Endothelial cell of umbilical vein (primary cell): Measurements from ENCODE around the gene TPRKB. TPM values are rescaled to one million over a fixed set of nuclear protein-coding genes. Genes with fewer than 3 reads are reported as not detected.

Experiments used
- BruUV-seq: library from RNA; stranded (reverse); fragments of 400-500 nt; replicated peaks from 2 replicates; lab custom pipeline; 2021; lab: Mats Ljungman, UMichigan
- CTCF ChIA-PET: fragments of 300-600, 350-600 bp; sonication (Branson Sonifier 250); formaldehyde crosslinking; loops from one replicate; lab custom pipeline; 2021; ENCODE audit warnings: antibody characterized with exemption, inconsistent platforms; lab: Charles Lee
- POLR2A ChIA-PET: fragments of 300-600, 350-600 bp; sonication (Branson Sonifier 250); formaldehyde crosslinking; loops from one replicate; lab custom pipeline; 2021; ENCODE audit warnings: antibody characterized with exemption, inconsistent platforms; lab: Charles Lee
- DNase-seq: peaks from one replicate; pipeline ENCODE4 v3.0.0-alpha.2; 2011; ENCODE audit warnings: low read depth, low spot score
- FAIRE-seq: peaks from 2 replicates; lab custom pipeline; 2011; peaks lifted over from hg19 to GRCh38; lab: Jason Lieb, UNC
- H2AFZ ChIP-seq: 2 replicates; pipeline ENCODE4 v1.6.0; 2012; ENCODE audit warnings: low read depth, low read length, control low read depth, inconsistent platforms
- H3K27ac ChIP-seq: 2 replicates; pipeline ENCODE4 v1.5.1; 2011; ENCODE audit warnings: low read depth, mild to moderate bottlenecking, control low read depth, low read length, moderate library complexity; ENCODE audit not compliant: insufficient read depth
- H3K27me3 ChIP-seq, 2 experiments: 2 replicates each; pipeline versions ENCODE4 v1.6.0 to v1.6.1; 2011; ENCODE audit warnings: low read length in 2 of 2, mixed read lengths in 1 of 2; ENCODE audit not compliant: control insufficient read depth in 2 of 2, insufficient read depth in 2 of 2
- H3K36me3 ChIP-seq, 2 experiments: 2 replicates in 1 of 2; 3 replicates in 1 of 2; pipeline ENCODE4 v1.5.1; 2011; ENCODE audit warnings: low read length in 2 of 2, mild to moderate bottlenecking in 1 of 2, moderate library complexity in 1 of 2; ENCODE audit not compliant: control insufficient read depth in 2 of 2, insufficient read depth in 2 of 2; ENCODE audit errors: extremely low read depth in 1 of 2
- H3K4me1 ChIP-seq: 3 replicates; pipeline ENCODE4 v1.5.1; 2011; ENCODE audit warnings: mild to moderate bottlenecking, low read length; ENCODE audit not compliant: control insufficient read depth, insufficient read depth; ENCODE audit errors: extremely low read depth
- H3K4me2 ChIP-seq: 2 replicates; pipeline ENCODE4 v1.6.1; 2011; ENCODE audit warnings: low read length, control low read depth, mixed read lengths; ENCODE audit not compliant: insufficient read depth
- H3K4me3 ChIP-seq, 3 experiments: fragments of 200-600 bp in 1 of 3; sonication (generic), shearing (Covaris generic) in 1 of 3; replicated peaks in 1 of 3; 2 replicates each; pipeline ENCODE4 v1.5.1; 2011 to 2016; ENCODE audit warnings: control low read depth in 3 of 3, low read length in 3 of 3, mild to moderate bottlenecking in 2 of 3, inconsistent platforms in 1 of 3, low read depth in 1 of 3, moderate library complexity in 1 of 3; ENCODE audit not compliant: insufficient read depth in 1 of 3
- H3K79me2 ChIP-seq: 2 replicates; pipeline ENCODE4 v1.6.0; 2012; ENCODE audit warnings: low read length, inconsistent platforms; ENCODE audit not compliant: control insufficient read depth, insufficient read depth
- H3K9ac ChIP-seq: replicated peaks from 2 replicates; pipeline ENCODE3; 2011; ENCODE audit warnings: low read length, control low read depth; ENCODE audit not compliant: insufficient read depth; ENCODE audit errors: extremely low read depth
- H3K9me1 ChIP-seq: replicated peaks from 3 replicates; pipeline ENCODE4 v1.6.0; 2011; ENCODE audit warnings: mild to moderate bottlenecking, low read length; ENCODE audit not compliant: control insufficient read depth, insufficient read depth; ENCODE audit errors: extremely low read depth
- H3K9me3 ChIP-seq: replicated peaks from 2 replicates; pipeline ENCODE4 v1.5.1; 2012; ENCODE audit warnings: low read length, inconsistent platforms; ENCODE audit not compliant: control insufficient read depth, insufficient read depth
- H4K20me1 ChIP-seq: replicated peaks from 2 replicates; pipeline ENCODE3; 2011; ENCODE audit warnings: mild to moderate bottlenecking, low read length; ENCODE audit not compliant: control insufficient read depth, insufficient read depth; ENCODE audit errors: extremely low read depth
- EZH2 ChIP-seq: IDR thresholded peaks from 2 replicates; pipeline ENCODE4 v1.6.1; 2012; ENCODE audit warnings: borderline replicate concordance, low read depth, mild to moderate bottlenecking, moderate library complexity, low read length, inconsistent platforms; ENCODE audit not compliant: severe bottlenecking
- FOS ChIP-seq: IDR thresholded peaks from 2 replicates; pipeline ENCODE4 v1.6.1; 2011; ENCODE audit warnings: mild to moderate bottlenecking, low read length, moderate library complexity, borderline replicate concordance; ENCODE audit not compliant: insufficient read depth
- GATA2 ChIP-seq: IDR thresholded peaks from 2 replicates; pipeline ENCODE4 v1.7.0; 2011; ENCODE audit warnings: low read depth, mild to moderate bottlenecking, moderate library complexity, mixed read lengths, low read length; ENCODE audit not compliant: insufficient read length, insufficient read depth
- JUN ChIP-seq: IDR thresholded peaks from 2 replicates; pipeline ENCODE4 v1.6.1; 2011; ENCODE audit warnings: borderline replicate concordance, low read depth; ENCODE audit not compliant: insufficient read length, insufficient read depth
- MYC ChIP-seq: IDR thresholded peaks from one replicate; pipeline ENCODE4 v1.6.1; 2011; ENCODE audit warnings: mild to moderate bottlenecking, low read depth, low read length
- POLR2A ChIP-seq: IDR thresholded peaks from 2 replicates; pipeline ENCODE4 v1.6.1; 2012; ENCODE audit warnings: low read depth, mild to moderate bottlenecking, control low read depth, low read length
- POLR2AphosphoS5 ChIP-seq: IDR thresholded peaks from 2 replicates; pipeline ENCODE4 v1.6.1; 2012; ENCODE audit warnings: low read depth, mild to moderate bottlenecking, control low read depth, low read length, moderate library complexity; ENCODE audit not compliant: insufficient read depth
- dilution Hi-C: fragments of 300-500 bp; cut with MboI; formaldehyde crosslinking; loops from one replicate; pipeline ENCODE4 v1.15.0; 2019; ENCODE audit warnings: low sequenced_read_pairs; ENCODE audit not compliant: extremely low pct_ligation_motif_present
- intact Hi-C: fragments of 100-400 bp; cut with micrococcal nuclease; formaldehyde crosslinking; loops from one replicate; pipeline ENCODE4 v1.10.0; 2022
- polyA plus RNA-seq, 4 experiments: library from polyadenylated mRNA; depleted of rRNA in 3 of 4; stranded (reverse) in 3 of 4; unstranded in 1 of 4; fragments of >200 nt; gene quantifications; 2 replicates each; pipeline versions ENCODE4 v1.2.1 to v1.2.3, GENCODE V29; 2011 to 2012; ENCODE audit warnings: missing spikeins in 1 of 4
- total RNA-seq: library from RNA; stranded (reverse); gene quantifications from 2 replicates; pipeline ENCODE4 v1.2.3, GENCODE V29; 2021
- TF ChIP-seq, protein P1 (sequence below): IDR thresholded peaks from 2 replicates; pipeline ENCODE4 v1.6.1; 2011; ENCODE audit not compliant: insufficient read depth, insufficient read length
- TF ChIP-seq, protein P2 (sequence below), 2 donors: IDR thresholded peaks; 1 replicate in 1 of 2; 2 replicates in 1 of 2; pipeline ENCODE4 v1.5.1; 2011; ENCODE audit warnings: low read length in 2 of 2, mild to moderate bottlenecking in 2 of 2, moderate library complexity in 2 of 2, control low read depth in 1 of 2, inconsistent platforms in 1 of 2, low read depth in 1 of 2; ENCODE audit not compliant: insufficient read depth in 1 of 2; ENCODE audit errors: extremely low read depth in 1 of 2

TPRKB gene
- total and polyA plus RNA-seq, 2 donors (not counting 3 experiments of a cell fraction or from before 2014, with no cell fraction given), result 27.1 to 36.1 TPM

DNA sequence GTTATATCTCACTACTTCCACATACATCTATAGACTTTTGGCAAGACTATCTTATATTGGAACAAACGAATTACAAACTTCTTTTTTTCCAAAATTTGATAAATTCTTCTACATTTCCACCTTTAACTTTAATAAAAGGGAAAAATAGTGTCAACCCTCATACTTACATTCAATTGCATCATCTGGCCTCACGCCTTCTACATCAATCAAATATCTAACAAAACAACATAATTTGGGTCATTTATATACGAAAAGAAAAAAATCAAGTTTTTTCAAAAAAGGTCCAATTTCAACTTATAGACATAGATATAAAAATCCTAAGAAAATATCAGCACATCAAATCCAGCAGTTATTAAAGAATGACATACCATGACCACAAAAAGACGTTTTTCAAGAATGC is 29.8 kb upstream of the TPRKB start:
- Histone ChIP-seq H3K4me1 (no peaks in the 10 kb centered on the region), H3K36me3 (peaks cover 14 to 18% of the 10 kb centered on the region in 2 experiments), H2AFZ (no peak overlapping the region), H3K27ac (no peak overlapping the region), H4K20me1 (no peaks in the 10 kb centered on the region), H3K79me2 (peaks cover 2% of the 10 kb centered on the region), H3K9me3 (no peaks in the 10 kb centered on the region), H3K9ac (no peak overlapping the region), H3K9me1 (no peaks in the 10 kb centered on the region), H3K4me3 (no peak overlapping the region), H3K27me3 (no peaks in the 10 kb centered on the region), H3K4me2 (no peak overlapping the region)
- BruUV-seq, result no TSS peak
- ChIA-PET POLR2A (no interaction called here), CTCF (no interaction called here)
- FAIRE-seq (no peak), DNase-seq (no peak)
- dilution Hi-C loops, result no loop called here
- intact Hi-C loops, result no loop called here
- TF ChIP-seq, protein P1, sequence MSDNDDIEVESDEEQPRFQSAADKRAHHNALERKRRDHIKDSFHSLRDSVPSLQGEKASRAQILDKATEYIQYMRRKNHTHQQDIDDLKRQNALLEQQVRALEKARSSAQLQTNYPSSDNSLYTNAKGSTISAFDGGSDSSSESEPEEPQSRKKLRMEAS, result no peak
- no peak for TF ChIP-seq MYC
- no peak for TF ChIP-seq GATA2
- TF ChIP-seq EZH2, result no peak

DNA sequence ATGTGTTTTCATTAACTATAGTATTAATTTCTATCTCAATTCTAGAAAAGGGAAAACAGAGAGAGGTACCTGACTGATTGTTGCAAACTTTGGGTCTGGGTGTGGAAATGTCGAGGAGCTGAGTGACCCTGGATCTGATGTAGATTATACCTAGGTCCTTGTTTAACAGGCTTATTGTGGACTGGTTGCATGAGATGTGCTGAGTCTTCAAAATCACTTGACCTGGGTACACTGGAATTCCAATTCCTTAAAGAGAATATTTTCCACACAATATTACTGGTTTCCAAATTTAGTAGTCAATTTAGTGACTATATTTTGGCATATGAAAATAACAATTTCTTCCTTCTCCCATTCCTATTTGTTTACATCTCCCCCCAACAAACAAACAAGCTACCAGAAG is 29.2 kb upstream of the TPRKB start:
- dilution Hi-C loops, result no loop called here
- H3K36me3 ChIP-seq, result peaks cover 13 to 18% of the 10 kb centered on the region in 2 experiments
- BruUV-seq, result no TSS peak
- H3K79me2 ChIP-seq, result peaks cover 2% of the 10 kb centered on the region
- ChIA-PET POLR2A (no interaction called here), CTCF (no interaction called here)
- DNase-seq (no peak), FAIRE-seq (no peak)
- TF ChIP-seq POLR2A (no peak), POLR2AphosphoS5 (no peak), GATA2 (no peak), MYC (no peak), JUN (no peak), FOS (no peak), EZH2 (no peak)
- TF ChIP-seq, protein P1, result no peak
- TF ChIP-seq, protein P2, sequence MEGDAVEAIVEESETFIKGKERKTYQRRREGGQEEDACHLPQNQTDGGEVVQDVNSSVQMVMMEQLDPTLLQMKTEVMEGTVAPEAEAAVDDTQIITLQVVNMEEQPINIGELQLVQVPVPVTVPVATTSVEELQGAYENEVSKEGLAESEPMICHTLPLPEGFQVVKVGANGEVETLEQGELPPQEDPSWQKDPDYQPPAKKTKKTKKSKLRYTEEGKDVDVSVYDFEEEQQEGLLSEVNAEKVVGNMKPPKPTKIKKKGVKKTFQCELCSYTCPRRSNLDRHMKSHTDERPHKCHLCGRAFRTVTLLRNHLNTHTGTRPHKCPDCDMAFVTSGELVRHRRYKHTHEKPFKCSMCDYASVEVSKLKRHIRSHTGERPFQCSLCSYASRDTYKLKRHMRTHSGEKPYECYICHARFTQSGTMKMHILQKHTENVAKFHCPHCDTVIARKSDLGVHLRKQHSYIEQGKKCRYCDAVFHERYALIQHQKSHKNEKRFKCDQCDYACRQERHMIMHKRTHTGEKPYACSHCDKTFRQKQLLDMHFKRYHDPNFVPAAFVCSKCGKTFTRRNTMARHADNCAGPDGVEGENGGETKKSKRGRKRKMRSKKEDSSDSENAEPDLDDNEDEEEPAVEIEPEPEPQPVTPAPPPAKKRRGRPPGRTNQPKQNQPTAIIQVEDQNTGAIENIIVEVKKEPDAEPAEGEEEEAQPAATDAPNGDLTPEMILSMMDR (IDR thresholded peaks at IDR 0.05; ENCODE audit: extremely low read depth in 1 of 2, insufficient read depth in 1 of 2, low read depth in 1 of 2, low read length in 2 of 2), result no peak
- no peaks in the 10 kb centered on the region for H4K20me1 ChIP-seq
- intact Hi-C loops, result no loop called here
- H3K27ac ChIP-seq, result no peak overlapping the region
- no peak overlapping the region for H3K9ac ChIP-seq
- no peaks in the 10 kb centered on the region for H3K9me1 ChIP-seq
- H2AFZ ChIP-seq, result no peak overlapping the region
- H3K9me3 ChIP-seq, result no peaks in the 10 kb centered on the region
- no peaks in the 10 kb centered on the region for H3K27me3 ChIP-seq
- H3K4me2 ChIP-seq, result no peak overlapping the region
- no peak overlapping the region for H3K4me3 ChIP-seq
- no peaks in the 10 kb centered on the region for H3K4me1 ChIP-seq
